DND-41 (cell line): ENCODE results near the gene DFFB.

ENCODE experiments used
- CTCF ChIP-seq: IDR thresholded peaks from 2 replicates; pipeline ENCODE4 v1.5.1; 2012; ENCODE audit warnings: borderline replicate concordance, low read length, moderate library complexity, mild to moderate bottlenecking; ENCODE audit not compliant: poor library complexity, severe bottlenecking; ENCODE audit errors: extremely low read depth
- EZH2 ChIP-seq: IDR thresholded peaks from 3 replicates; pipeline ENCODE4 v1.6.1; 2012; ENCODE audit warnings: borderline replicate concordance, low read depth, mild to moderate bottlenecking, moderate library complexity, low read length, inconsistent platforms; ENCODE audit not compliant: severe bottlenecking

- TF ChIP-seq CTCF = no peak
- no peak for TF ChIP-seq EZH2
Observed at GRCh38 chr1:3888301-3888700, 31.0 kb downstream of the DFFB start.
